Spleen (tissue), 11 donors: Measurements from ENCODE around the gene BPTF. TPM values are rescaled to one million over a fixed set of nuclear protein-coding genes. Genes with fewer than 3 reads are reported as not detected.
A peak's percentile ranks its signal among the peaks of the same experiment; 100 is the strongest.

Experiments used
- DNase-seq: peaks from one replicate; pipeline ENCODE4 v3.0.0-alpha.2; 2020
- H3K27ac ChIP-seq, 8 donors: fragments of 200-600 bp; sonication (generic) in 7 of 8; 1 replicate in 4 of 8; 2 replicates in 4 of 8; pipeline versions ENCODE4 v1.5.0 to v1.8.0; 2016 to 2021; ENCODE audit warnings: inconsistent platforms in 4 of 8, mild to moderate bottlenecking in 4 of 8, moderate library complexity in 1 of 8
- H3K27me3 ChIP-seq, 7 donors: fragments of 200-600 bp; sonication (generic) in 6 of 7; replicated peaks in 1 of 7; 1 replicate in 4 of 7; 2 replicates in 3 of 7; pipeline versions ENCODE4 v1.5.0 to v1.8.0; 2016 to 2021; ENCODE audit warnings: inconsistent platforms in 3 of 7, mild to moderate bottlenecking in 1 of 7
- H3K36me3 ChIP-seq, 6 donors: fragments of 200-600 bp; sonication (generic) in 5 of 6; 1 replicate in 4 of 6; 2 replicates in 2 of 6; pipeline versions ENCODE4 v1.5.0 to v1.8.0; 2016 to 2021; ENCODE audit warnings: inconsistent platforms in 2 of 6
- H3K4me1 ChIP-seq, 6 donors: fragments of 200-600 bp; sonication (generic) in 5 of 6; 1 replicate in 3 of 6; 2 replicates in 3 of 6; pipeline versions ENCODE4 v1.5.0 to v1.8.0; 2016 to 2021; ENCODE audit warnings: inconsistent platforms in 3 of 6
- H3K4me3 ChIP-seq, 8 donors: fragments of 200-600 bp; sonication (generic) in 7 of 8; 1 replicate in 4 of 8; 2 replicates in 4 of 8; pipeline versions ENCODE4 v1.5.0 to v1.8.0; 2016 to 2021; ENCODE audit warnings: inconsistent platforms in 4 of 8, mild to moderate bottlenecking in 4 of 8, moderate library complexity in 2 of 8
- H3K9me3 ChIP-seq, 8 donors: fragments of 200-600 bp; sonication (generic) in 7 of 8; 1 replicate in 4 of 8; 2 replicates in 4 of 8; pipeline versions ENCODE4 v1.5.0 to v1.8.0; 2016 to 2021; ENCODE audit warnings: inconsistent platforms in 4 of 8
- CTCF ChIP-seq, 11 experiments: fragments of 200-600 bp in 7 of 11; fragments of 450-650 bp in 4 of 11; sonication (generic) in 4 of 11; IDR thresholded peaks in 8 of 11; conservative IDR thresholded peaks in 3 of 11; 1 replicate in 7 of 11; 2 replicates in 4 of 11; pipeline versions ENCODE4 v1.4.0 to v1.8.0; 2016 to 2021; ENCODE audit warnings: antibody characterized with exemption in 11 of 11, inconsistent platforms in 4 of 11, mild to moderate bottlenecking in 1 of 11
- POLR2A ChIP-seq, 3 donors: fragments of 450-650 bp; IDR thresholded peaks; one replicate each; pipeline ENCODE4 v1.5.1; 2017; ENCODE audit warnings: antibody characterized with exemption in 3 of 3, mild to moderate bottlenecking in 1 of 3
- POLR2AphosphoS5 ChIP-seq, 3 donors: sonication (generic); formaldehyde crosslinking; IDR thresholded peaks; one replicate each; pipeline ENCODE4 v1.5.1; 2017; ENCODE audit warnings: antibody characterized with exemption in 3 of 3
- WGBS, 5 donors: extraction: QIAGEN DNeasy Blood & Tissue Kit in 3 of 5; methylation state at CpG; one replicate each; pipeline versions ENCODE4 v1.1.5 to v1.1.7; 2013 to 2018; 5-methylcytosine and 5-hydroxymethylcytosine counted together
- intact Hi-C: fragments of 100-400 bp; cut with DNase I; formaldehyde crosslinking; loops from one replicate; pipeline ENCODE4 v1.15.0; 2023; ENCODE audit warnings: low total_unique reads
- polyA plus RNA-seq, 3 donors: library from polyadenylated mRNA; stranded (reverse); fragments of 200-250 nt; gene quantifications; one replicate each; pipeline ENCODE4 v1.2.1, GENCODE V29; 2013
- total RNA-seq, 7 donors: library from RNA; depleted of rRNA in 3 of 7; stranded (reverse); fragments of >200 nt in 3 of 7; fragmentation: NEBNext Ultra II Directional in 4 of 7; extraction: Animal tissue kit (Norgen Biotek cat#: 25700) in 4 of 7; gene quantifications; one replicate each; pipeline versions ENCODE4 v1.1.0 to v1.2.1, GENCODE V29; 2016 to 2021
- donor health status: healthy with polysubstance abuse.
- donor health status: DM: no; HTN: no; CAD: no; lungs with moderate emphysema.
- donor health status: DM: no; HTN: no; CAD: no.
- donor health status: Bipolar disorder and iron deficiency.
- donor health status: healthy.
- donor health status: DM: no; HTN: no; CAD: no.
- donor health status: DM: yes; HTN: yes; CAD: no.

The BPTF gene
- total and polyA plus RNA-seq, 10 donors = 12.3 to 148 (median 120) TPM

- intact Hi-C loops = no loop called here
- TF ChIP-seq CTCF (IDR thresholded peaks at IDR 0.05 in 8 of 11, conservative IDR thresholded peaks at IDR 0.05 in 3 of 11) = no peak
- no peak for TF ChIP-seq POLR2AphosphoS5 (IDR thresholded peaks at IDR 0.05)
- no peak for TF ChIP-seq POLR2A (IDR thresholded peaks at IDR 0.05)
- Histone ChIP-seq H3K9me3 (no peaks in the 10 kb centered on the region), H3K4me3 (no peak overlapping the region), H3K36me3 (no peaks in the 10 kb centered on the region), H3K4me1 (peaks cover 25 to 100% (median 76%) of the 10 kb centered on the region in 6 donors), H3K27me3 (no peaks in the 10 kb centered on the region), H3K27ac (peak overlapping the region in 1 of 8 donors; percentile 20)
- 84 to 96% (median 90%) methylated on average over 2 of the region's 2 CpGs for WGBS, 5 donors
- no peak for DNase-seq
Observed at GRCh38 chr17:67834634-67835033, 9.3 kb downstream of the BPTF start.

- peaks cover 13 to 100% (median 76%) of the 10 kb centered on the region in 6 donors for H3K4me1 ChIP-seq
- TF ChIP-seq CTCF (IDR thresholded peaks at IDR 0.05 in 8 of 11, conservative IDR thresholded peaks at IDR 0.05 in 3 of 11) (no peak), POLR2A (IDR thresholded peaks at IDR 0.05) (no peak), POLR2AphosphoS5 (IDR thresholded peaks at IDR 0.05) (no peak)
- H3K4me3 ChIP-seq = no peak overlapping the region
- 44 to 75% (median 65%) methylated on average over 4 of the region's 4 CpGs for WGBS, 5 donors
- intact Hi-C loops = no loop called here
- H3K36me3 ChIP-seq = no peaks in the 10 kb centered on the region
- no peaks in the 10 kb centered on the region for H3K9me3 ChIP-seq
- H3K27ac ChIP-seq = no peak overlapping the region
- no peak for DNase-seq
- H3K27me3 ChIP-seq = no peaks in the 10 kb centered on the region
Observed at GRCh38 chr17:67836205-67836987, 11.1 kb downstream of the BPTF start.

- Histone ChIP-seq H3K36me3 (no peaks in the 10 kb centered on the region), H3K27me3 (no peaks in the 10 kb centered on the region), H3K4me3 (no peak overlapping the region), H3K4me1 (peaks cover 18 to 98% (median 81%) of the 10 kb centered on the region in 6 donors), H3K27ac (no peak overlapping the region), H3K9me3 (no peaks in the 10 kb centered on the region)
- WGBS, 5 donors = 94 to 99% (median 97%) methylated on average over 2 of the region's 2 CpGs
- intact Hi-C loops = no loop called here
- DNase-seq = no peak
- TF ChIP-seq CTCF (IDR thresholded peaks at IDR 0.05 in 8 of 11, conservative IDR thresholded peaks at IDR 0.05 in 3 of 11) = no peak
- no peak for TF ChIP-seq POLR2AphosphoS5 (IDR thresholded peaks at IDR 0.05)
- TF ChIP-seq POLR2A (IDR thresholded peaks at IDR 0.05) = no peak
Observed at GRCh38 chr17:67837965-67838364, 12.7 kb downstream of the BPTF start.

GRCh38 chr17:67838538-67838937 is 13.2 kb downstream of the BPTF start:
- Histone ChIP-seq H3K27ac (no peak overlapping the region), H3K4me3 (no peak overlapping the region), H3K36me3 (no peaks in the 10 kb centered on the region), H3K9me3 (no peaks in the 10 kb centered on the region), H3K4me1 (peaks cover 18 to 92% (median 79%) of the 10 kb centered on the region in 6 donors), H3K27me3 (no peaks in the 10 kb centered on the region)
- no peak for DNase-seq
- TF ChIP-seq POLR2AphosphoS5 (IDR thresholded peaks at IDR 0.05) (no peak), CTCF (IDR thresholded peaks at IDR 0.05 in 8 of 11, conservative IDR thresholded peaks at IDR 0.05 in 3 of 11) (no peak), POLR2A (IDR thresholded peaks at IDR 0.05) (no peak)
- 74 to 91% (median 84%) methylated on average over 3 of the region's 3 CpGs for WGBS, 5 donors
- intact Hi-C loops = no loop called here
